ENCODE data around the gene MRPS33.

MRPS33 gene

DNA sequence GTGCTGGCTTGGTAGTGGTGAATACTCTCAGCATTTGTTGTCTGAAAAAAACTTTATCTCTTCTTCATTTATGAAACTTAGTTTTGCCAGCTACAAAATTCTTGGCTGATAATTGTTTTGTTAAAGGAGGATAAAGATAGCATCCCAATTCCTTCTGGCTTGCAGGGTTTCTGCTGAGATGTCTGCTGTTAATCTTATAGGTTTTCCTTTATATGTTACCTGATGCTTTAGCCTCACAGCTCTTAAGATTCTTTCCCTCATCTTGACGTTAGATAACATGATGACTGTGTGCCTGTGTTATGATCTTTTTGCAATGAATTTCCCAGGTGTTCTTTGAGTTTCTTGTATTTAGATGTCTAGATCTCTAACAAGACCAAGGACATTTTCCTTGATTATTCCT is 9.9 kb upstream of the MRPS33 start:
- Mint-ChIP-seq H3K27ac (peak overlapping the region; percentile 97), H3K27me3 (peaks cover 12% of the 10 kb centered on the region), H3K9me3 (peaks cover 40% of the 10 kb centered on the region), H3K4me1 (peaks cover 38% of the 10 kb centered on the region), H3K36me3 (peaks cover 26% of the 10 kb centered on the region), H3K4me3 (no peak overlapping the region)
- CTCF ChIA-PET = interaction anchor here (1.3 kb wide), 1 partner anchor 10 kb away, joined by 4 read pairs; the partner anchor contains the start of gene MRPS33
- DNase-seq = no peak

DNA sequence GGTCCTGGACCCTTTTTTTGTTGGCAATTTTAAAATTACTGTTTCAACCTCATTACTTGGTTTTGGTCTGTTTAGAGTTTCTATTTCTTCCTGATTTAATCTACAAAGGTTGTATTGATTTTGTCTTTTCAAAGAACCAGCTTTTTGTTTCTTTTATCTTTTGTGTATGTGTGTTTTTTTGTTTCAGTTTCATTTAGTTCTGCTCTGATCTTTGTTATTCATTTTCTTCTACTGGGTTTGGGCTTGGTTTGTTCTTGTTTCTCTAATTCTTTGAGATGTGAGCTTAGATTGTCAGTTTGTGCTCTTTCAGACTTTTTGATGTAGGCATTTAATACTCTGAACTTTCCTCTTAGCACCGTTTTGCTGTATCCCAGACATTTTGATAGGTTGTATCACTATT is 8.5 kb upstream of the MRPS33 start:
- DNase-seq = no peak
- Mint-ChIP-seq H3K4me1 (peaks cover 38% of the 10 kb centered on the region), H3K36me3 (peaks cover 25% of the 10 kb centered on the region), H3K27ac (peak overlapping the region; percentile 97), H3K4me3 (peak overlapping the region; percentile 29), H3K27me3 (peaks cover 16% of the 10 kb centered on the region), H3K9me3 (peaks cover 31% of the 10 kb centered on the region)
- CTCF ChIA-PET = interaction anchor here (1.0 kb wide), 1 partner anchor 715 kb away, joined by 4 read pairs; the partner anchor contains the start of gene SSBP1

DNA sequence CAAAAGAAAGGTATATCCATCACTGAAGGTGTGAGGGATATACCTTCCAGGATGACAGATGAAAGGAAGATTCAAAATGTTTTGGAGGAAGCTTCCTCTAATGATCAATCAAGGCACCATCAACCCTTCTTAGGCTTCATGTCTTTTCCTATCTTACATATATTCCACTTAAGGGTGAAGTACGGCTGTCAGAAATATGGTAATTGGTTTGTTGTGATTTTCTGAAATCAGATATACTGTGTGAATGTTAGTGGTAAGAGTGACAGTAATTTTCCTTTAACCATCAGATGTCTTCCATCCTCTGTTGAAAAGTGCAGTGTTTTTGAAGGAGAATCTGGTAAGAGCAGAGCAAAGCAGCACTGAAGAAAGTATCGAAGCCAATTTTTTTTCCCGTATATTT is 2.8 kb upstream of the MRPS33 start:
- CTCF ChIA-PET = no interaction called here
- peaks cover 8% of the 10 kb centered on the region for H3K9me3 Mint-ChIP-seq

GRCh38 chr7:141016349-141016748 is 1.6 kb upstream of the MRPS33 start:
- H3K27me3 Mint-ChIP-seq = peaks cover 23% of the 10 kb centered on the region
- peaks cover 6% of the 10 kb centered on the region for H3K36me3 Mint-ChIP-seq
- no peak overlapping the region for H3K4me3 Mint-ChIP-seq
- H3K9me3 Mint-ChIP-seq = peaks cover 6% of the 10 kb centered on the region
- no peak overlapping the region for H3K27ac Mint-ChIP-seq
- CTCF ChIA-PET = interaction anchor here (3.7 kb wide), 1 partner anchor 205 kb away, joined by 22 read pairs; no protein-coding TSS in a partner anchor
- H3K4me1 Mint-ChIP-seq = peaks cover 37% of the 10 kb centered on the region
- no peak for DNase-seq

More for the DNA sequence above, 2.8 kb upstream of the MRPS33 start:
- H3K27me3 Mint-ChIP-seq = peaks cover 23% of the 10 kb centered on the region
- no peak overlapping the region for H3K27ac Mint-ChIP-seq
- DNase-seq = no peak
- no peak overlapping the region for H3K4me3 Mint-ChIP-seq
- peaks cover 9% of the 10 kb centered on the region for H3K36me3 Mint-ChIP-seq
- H3K4me1 Mint-ChIP-seq = peaks cover 36% of the 10 kb centered on the region

DNA sequence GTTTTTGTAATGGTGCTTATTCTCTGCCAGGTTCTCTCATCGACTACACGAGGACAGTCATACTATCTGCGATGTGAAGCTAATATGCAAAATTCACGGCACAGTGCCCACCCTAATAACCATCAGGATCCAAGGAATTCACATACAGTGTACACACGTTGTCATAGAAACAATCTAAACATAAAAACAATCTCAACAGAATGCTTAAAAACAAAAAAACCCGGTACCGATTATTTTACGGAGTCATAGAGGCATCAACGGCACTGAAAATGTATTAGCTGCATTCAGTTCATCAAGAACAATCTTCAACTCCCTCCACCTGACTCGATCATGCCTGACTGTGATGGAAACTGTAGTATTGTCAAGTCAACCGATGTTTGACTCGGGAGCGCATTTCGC is 628 bp downstream of the MRPS33 start:
- H3K4me1 Mint-ChIP-seq = peaks cover 39% of the 10 kb centered on the region
- peak overlapping the region; percentile 97 for H3K4me3 Mint-ChIP-seq
- no peak for DNase-seq
- H3K9me3 Mint-ChIP-seq = peaks cover 6% of the 10 kb centered on the region
- CTCF ChIA-PET = interaction anchor here (0.6 to 4.8 kb wide), 9 partner anchors 10 to 724 kb away, joined by 3 to 22 read pairs (median 5); partner anchors contain the start of genes ADCK2, BRAF and SSBP1
- H3K27ac Mint-ChIP-seq = peak overlapping the region; percentile 99
- peaks cover 19% of the 10 kb centered on the region for H3K27me3 Mint-ChIP-seq
- H3K36me3 Mint-ChIP-seq = peaks cover 16% of the 10 kb centered on the region

GRCh38 chr7:141013345-141013715 is 1.4 kb downstream of the MRPS33 start:
- Mint-ChIP-seq H3K27ac (peak overlapping the region; percentile 99), H3K4me1 (peaks cover 39% of the 10 kb centered on the region), H3K27me3 (peaks cover 16% of the 10 kb centered on the region), H3K36me3 (peaks cover 21% of the 10 kb centered on the region), H3K4me3 (peak overlapping the region; percentile 97), H3K9me3 (peaks cover 6% of the 10 kb centered on the region)
- CTCF ChIA-PET = interaction anchor here (0.8 to 4.8 kb wide), 7 partner anchors 40 to 725 kb away, joined by 3 to 22 read pairs (median 6); partner anchors contain the start of genes ADCK2, BRAF and SSBP1
- DNase-seq = no peak

GRCh38 chr7:141012696-141013344 is 1.9 kb downstream of the MRPS33 start:
- H3K9me3 Mint-ChIP-seq = peaks cover 6% of the 10 kb centered on the region
- H3K4me3 Mint-ChIP-seq = peak overlapping the region; percentile 97
- H3K36me3 Mint-ChIP-seq = peaks cover 23% of the 10 kb centered on the region
- H3K27me3 Mint-ChIP-seq = peaks cover 11% of the 10 kb centered on the region
- CTCF ChIA-PET = interaction anchor here (0.7 to 4.8 kb wide), 9 partner anchors 40 to 726 kb away, joined by 3 to 43 read pairs (median 6); partner anchors contain the start of genes ADCK2 and SSBP1
- H3K4me1 Mint-ChIP-seq = peaks cover 39% of the 10 kb centered on the region
- H3K27ac Mint-ChIP-seq = peak overlapping the region; percentile 99
- no peak for DNase-seq

GRCh38 chr7:141012044-141012685 is 2.6 kb downstream of the MRPS33 start:
- H3K9me3 Mint-ChIP-seq = peaks cover 6% of the 10 kb centered on the region
- peaks cover 39% of the 10 kb centered on the region for H3K4me1 Mint-ChIP-seq
- peaks cover 28% of the 10 kb centered on the region for H3K36me3 Mint-ChIP-seq
- CTCF ChIA-PET = interaction anchor here (0.6 to 4.8 kb wide), 12 partner anchors 22 to 521 kb away, joined by 3 to 43 read pairs (median 5); partner anchors contain the start of gene ADCK2
- peak; percentile 87 for DNase-seq
- peaks cover 7% of the 10 kb centered on the region for H3K27me3 Mint-ChIP-seq
- H3K4me3 Mint-ChIP-seq = peak overlapping the region; percentile 28
- H3K27ac Mint-ChIP-seq = peak overlapping the region; percentile 99

GRCh38 chr7:141011443-141011842 is 3.3 kb downstream of the MRPS33 start:
- CTCF ChIA-PET = interaction anchor here (0.6 to 4.8 kb wide), 11 partner anchors 21 to 522 kb away, joined by 3 to 43 read pairs (median 4); partner anchors contain the start of gene ADCK2
- Mint-ChIP-seq H3K36me3 (peaks cover 32% of the 10 kb centered on the region), H3K9me3 (peaks cover 3% of the 10 kb centered on the region), H3K4me1 (peaks cover 39% of the 10 kb centered on the region), H3K27me3 (peaks cover 5% of the 10 kb centered on the region), H3K27ac (peak overlapping the region; percentile 99), H3K4me3 (peak overlapping the region; percentile 9)
- no peak for DNase-seq

DNA sequence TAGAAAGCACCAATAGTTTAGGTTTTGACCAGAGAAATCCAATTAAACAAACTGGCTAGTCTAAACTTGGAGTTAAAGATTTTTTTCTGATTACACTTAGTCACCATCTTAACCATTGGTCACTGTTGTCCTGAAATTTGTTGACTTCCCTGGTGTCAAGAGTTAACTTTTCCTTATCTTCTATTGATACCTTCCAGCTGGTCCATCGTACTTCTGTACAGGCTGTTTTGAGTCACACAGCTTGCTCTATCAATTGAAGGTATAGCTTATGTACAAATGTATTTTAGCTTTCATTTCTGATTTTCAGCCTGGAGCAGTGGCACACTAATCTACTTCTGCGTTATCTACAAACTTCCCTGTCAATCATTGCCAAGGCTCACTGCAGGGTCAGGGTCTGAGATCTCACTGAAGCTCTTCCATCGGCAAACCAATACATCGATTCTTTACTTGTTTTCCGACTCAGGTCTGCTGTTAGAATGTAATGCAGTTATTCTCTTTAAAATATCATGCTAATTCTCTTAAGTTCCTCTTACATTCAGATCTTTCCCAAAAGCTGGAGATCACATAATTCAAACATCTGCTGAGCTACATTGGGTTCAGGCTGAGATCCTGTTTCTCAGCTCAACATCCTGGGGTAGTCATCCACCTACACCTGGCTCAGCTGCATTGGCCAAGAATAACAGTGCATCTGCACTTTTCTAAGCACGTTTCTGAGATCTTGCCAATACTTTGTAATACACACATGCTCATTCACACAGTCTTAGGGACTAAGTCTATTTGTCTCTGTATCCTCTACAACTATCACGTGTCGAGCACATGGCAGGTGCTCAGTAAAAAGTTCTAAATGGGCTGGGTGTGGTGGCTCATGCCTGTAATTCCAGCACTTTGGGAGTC is 11.3 kb downstream of the MRPS33 start:
- Mint-ChIP-seq H3K27ac (no peak overlapping the region), H3K4me3 (no peak overlapping the region), H3K4me1 (no peaks in the 10 kb centered on the region), H3K36me3 (peaks cover 19% of the 10 kb centered on the region), H3K9me3 (no peaks in the 10 kb centered on the region), H3K27me3 (peaks cover 8% of the 10 kb centered on the region)
- CTCF ChIA-PET = interaction anchor here (1.6 kb wide), 1 partner anchor 192 kb away, joined by 5 read pairs; no protein-coding TSS in a partner anchor
- DNase-seq = no peak

DNA sequence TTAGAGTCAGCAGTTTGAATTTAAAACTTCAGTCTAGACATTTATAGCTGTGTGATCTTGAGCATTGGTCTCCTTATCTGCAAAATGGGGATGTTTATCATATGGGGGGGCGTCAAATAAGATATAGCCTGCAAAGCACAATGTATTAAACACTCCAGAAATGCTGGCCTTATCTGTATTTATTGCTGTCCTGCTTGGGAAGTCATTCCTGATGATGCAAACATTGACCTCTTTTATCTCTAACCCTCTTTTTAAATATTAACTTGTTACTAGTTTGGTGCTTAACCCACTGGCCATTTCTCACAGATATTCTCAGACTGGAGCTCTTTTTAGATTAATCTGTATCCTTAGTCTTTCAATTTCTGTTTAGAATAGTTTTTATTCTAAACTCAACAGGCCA is 13.2 kb downstream of the MRPS33 start:
- Mint-ChIP-seq H3K4me1 (no peaks in the 10 kb centered on the region), H3K27ac (no peak overlapping the region), H3K27me3 (peaks cover 8% of the 10 kb centered on the region), H3K4me3 (no peak overlapping the region), H3K9me3 (no peaks in the 10 kb centered on the region), H3K36me3 (peaks cover 9% of the 10 kb centered on the region)
- DNase-seq = no peak
- CTCF ChIA-PET = interaction anchor here (1.1 kb wide), 1 partner anchor 354 kb away, joined by 3 read pairs; no protein-coding TSS in a partner anchor

- H3K9me3 Mint-ChIP-seq = no peaks in the 10 kb centered on the region
- peaks cover 6% of the 10 kb centered on the region for H3K36me3 Mint-ChIP-seq
- H3K27me3 Mint-ChIP-seq = peaks cover 8% of the 10 kb centered on the region
- H3K4me3 Mint-ChIP-seq = no peak overlapping the region
- CTCF ChIA-PET = interaction anchor here (1.1 kb wide), 1 partner anchor 353 kb away, joined by 3 read pairs; no protein-coding TSS in a partner anchor
- DNase-seq = no peak
- H3K27ac Mint-ChIP-seq = no peak overlapping the region
- no peaks in the 10 kb centered on the region for H3K4me1 Mint-ChIP-seq
Observed at GRCh38 chr7:141001122-141001521, 13.6 kb downstream of the MRPS33 start.

- Mint-ChIP-seq H3K27ac (no peak overlapping the region), H3K4me3 (no peak overlapping the region), H3K27me3 (peaks cover 8% of the 10 kb centered on the region), H3K36me3 (no peaks in the 10 kb centered on the region), H3K9me3 (no peaks in the 10 kb centered on the region), H3K4me1 (no peaks in the 10 kb centered on the region)
- CTCF ChIA-PET = no interaction called here
- DNase-seq = no peak
Observed at GRCh38 chr7:140998715-140999114, 16.0 kb downstream of the MRPS33 start.
